ENCODE measurements around the gene MTARC2. TPM values are rescaled to one million over a fixed set of nuclear protein-coding genes. Genes with fewer than 3 reads are reported as not detected.
"Not testable (repeated sequence)": the region's sequence is repeated elsewhere in the genome, so short reads cannot be mapped to it uniquely, and the experiment has no call there.

The MTARC2 gene
- polyA plus RNA-seq, 1 donor, result 61.5 TPM

DNA sequence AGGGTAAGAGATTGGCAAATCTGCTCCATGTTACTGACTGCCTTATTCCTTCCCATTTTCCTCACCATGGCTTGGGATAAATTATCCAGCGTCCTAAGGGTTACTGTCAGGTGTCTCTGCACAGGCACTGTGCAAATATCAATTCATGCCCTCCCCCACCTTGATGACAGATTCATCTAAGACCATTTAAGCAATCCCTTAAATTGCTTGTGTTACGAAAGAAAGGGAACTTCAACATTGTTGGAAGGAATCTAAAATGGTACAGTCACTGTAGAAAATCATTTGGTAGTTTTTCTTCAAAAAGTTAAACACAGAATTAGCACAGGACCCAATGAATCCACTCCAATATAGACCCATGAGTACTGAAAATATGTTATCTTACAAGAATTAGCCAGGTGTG, 17.6 kb upstream of the MTARC2 start:
- no peak for DNase-seq

DNA sequence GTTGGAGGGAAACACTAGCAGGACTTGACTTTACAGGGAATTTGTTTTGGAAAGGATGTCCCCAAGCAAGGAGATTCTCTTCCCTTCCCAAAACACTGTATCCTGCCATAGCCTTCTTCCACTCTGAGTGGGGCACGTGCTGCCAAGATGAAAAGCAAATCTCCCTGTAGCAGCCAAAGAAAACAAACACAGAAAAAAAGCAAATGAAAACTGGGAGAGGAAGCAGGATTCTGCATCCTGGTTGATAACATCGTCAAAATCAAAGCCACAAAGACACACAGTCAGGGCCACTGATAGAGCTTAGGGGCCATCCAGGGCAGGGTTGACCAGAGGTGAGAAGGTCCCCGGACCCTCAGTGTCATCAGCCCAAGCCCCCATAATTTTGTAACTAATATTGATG, 16.0 kb upstream of the MTARC2 start:
- DNase-seq, result no peak

DNA sequence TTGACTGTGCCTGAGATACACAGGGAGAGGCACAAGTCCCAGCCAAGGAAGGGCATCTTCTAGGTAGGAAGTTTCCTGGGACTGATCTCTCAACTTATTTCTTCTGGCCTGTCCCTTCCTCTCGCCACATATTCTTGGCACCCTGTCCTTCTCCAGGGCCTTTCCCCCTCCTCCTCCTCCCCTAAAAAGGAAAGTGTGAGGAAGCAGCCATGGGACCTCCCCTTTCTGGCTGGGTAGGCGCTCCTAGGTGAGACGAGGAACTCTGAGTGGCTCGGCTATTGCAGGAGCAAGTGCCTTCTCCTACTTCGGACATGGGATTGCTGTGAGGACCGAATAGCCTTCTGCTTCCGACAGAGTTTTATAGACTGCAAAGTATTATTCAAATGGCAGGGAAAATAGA, 15.5 kb upstream of the MTARC2 start:
- no peak for DNase-seq

DNA sequence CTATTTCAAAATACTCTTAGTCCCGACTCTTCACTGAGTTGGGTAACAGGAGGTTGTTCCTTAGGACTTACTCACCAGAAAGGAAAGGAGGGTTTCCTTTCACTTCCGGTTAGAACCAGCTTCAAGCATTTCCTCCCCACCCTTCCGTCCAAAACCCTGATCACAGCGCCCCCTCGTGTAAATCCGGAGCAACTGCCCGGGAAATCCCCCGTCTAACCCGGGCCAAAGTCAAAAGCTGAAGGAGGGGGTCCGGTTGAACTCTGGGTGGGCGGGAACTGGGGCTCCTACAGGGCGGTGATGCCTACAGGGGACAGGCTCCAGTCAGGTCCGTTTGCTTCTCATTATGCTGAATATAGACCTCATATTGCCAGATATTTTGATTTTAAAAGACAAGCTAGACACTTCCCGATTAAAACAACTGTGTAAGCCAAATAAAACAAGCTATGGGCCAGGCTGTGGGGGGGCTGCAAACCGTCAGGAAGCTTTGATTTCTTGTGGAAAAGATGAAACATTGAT, 15.0 kb upstream of the MTARC2 start:
- DNase-seq, result peak; percentile 77

DNA sequence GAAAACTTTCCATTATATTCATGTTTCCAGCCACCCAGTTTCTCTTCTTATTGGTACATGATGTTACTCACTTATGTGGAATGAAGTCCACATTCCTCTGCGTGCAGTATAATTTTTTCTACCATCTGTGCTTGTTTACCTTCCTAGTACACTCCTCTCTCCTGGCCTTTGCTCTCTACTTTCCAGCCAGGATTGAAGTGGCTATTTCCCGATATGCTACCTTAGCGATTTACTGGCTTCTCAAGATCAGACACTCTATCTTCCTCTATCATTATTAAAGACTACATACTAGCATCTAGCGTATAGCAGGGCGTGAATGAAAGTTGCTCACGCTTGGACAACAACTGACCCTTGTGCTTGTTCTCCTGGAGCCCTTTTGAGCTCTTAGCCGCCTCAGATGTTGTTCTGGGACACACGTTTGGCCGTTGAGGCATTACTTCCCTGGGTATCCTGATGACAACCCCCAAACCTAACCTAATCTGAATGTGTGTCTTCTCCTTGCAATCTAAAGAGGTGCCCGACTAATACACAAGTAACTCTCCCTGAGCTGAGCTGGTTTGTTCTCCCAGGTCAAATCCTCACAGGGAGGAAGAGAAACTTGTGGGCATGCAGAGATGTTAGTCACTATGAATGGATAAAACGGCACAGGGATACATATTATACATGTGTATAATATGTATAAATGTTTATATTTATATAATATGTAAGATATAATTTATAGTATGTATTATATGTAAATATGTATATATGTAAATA, 13.4 kb upstream of the MTARC2 start:
- DNase-seq, result no peak

DNA sequence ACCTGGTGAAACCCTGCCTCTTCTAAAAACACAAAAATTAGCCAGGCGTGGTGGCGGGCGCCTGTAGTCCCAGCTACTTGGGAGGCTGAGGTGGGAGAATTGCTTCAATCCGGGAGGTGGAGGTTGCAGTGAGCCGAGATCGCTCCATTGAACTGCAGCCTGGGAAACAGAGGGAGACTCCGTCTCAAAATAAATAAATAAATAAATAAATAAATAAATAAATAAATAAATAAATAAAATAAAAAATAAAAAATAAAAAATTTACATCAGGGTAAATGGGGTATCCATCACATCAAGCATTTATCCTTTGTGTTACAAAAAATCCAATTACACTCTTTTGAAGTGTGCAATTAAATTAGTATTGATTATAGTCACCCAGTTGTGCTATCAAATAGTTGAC, 11.8 kb upstream of the MTARC2 start:
- not testable (repeated sequence) for DNase-seq

DNA sequence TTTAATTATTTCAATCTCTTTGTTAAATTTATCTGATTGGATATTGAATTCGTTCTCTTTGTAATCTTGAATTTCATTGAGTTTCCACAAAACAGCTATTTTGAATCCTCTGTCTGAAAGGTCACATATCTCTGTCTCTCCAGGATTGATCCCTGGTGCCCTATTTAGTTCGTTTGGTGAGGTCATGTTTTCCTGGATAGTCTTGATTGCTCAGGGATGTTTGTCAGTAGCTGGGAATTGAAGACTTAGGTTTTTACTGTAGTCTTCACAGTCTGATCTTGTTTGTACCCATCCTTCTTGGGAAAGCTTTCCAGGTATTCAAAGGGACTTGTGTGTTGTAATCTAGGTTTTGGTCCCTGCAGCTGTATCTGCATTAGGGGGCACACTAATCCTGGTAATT, 6.8 kb upstream of the MTARC2 start:
- DNase-seq, result no peak

DNA sequence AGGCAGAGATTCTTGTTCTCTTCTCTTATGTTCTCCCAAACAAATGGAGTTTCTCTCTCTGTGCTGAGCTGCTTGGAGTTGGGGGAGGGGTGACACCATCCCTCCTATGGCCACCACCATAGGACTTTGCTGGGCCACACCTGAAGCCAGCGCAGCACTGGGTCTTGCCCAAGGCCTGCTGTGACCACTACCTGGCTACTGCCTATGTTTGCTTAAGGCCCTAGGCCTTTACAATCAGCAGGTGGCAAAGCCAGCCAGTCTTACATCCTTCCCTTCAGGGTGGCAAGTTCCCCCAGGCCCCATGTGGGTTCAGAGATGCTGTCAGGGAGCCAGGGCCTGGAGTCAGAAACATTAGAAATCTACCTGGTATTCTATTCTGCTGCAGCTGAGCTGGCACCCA, 6.3 kb upstream of the MTARC2 start:
- no peak for DNase-seq

DNA sequence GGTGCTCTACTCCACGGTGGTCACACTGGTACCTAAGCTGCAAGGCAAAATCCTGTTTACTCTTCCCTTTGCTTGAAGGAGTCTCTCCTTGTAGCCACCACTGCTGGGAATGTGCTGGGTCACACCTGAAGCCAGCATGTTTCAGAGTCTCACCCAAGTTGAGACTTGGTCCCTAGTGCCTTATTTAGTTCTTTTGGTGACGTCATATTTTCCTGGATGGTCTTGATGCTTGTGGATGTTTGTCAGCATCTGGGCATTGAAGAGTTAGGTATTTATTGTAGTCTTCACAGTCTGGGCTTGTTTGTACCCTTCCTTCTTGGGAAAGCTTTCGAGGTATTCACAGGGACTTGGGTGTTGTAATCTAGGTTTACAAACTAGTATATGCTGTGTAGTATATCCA, 5.6 kb upstream of the MTARC2 start:
- no peak for DNase-seq

DNA sequence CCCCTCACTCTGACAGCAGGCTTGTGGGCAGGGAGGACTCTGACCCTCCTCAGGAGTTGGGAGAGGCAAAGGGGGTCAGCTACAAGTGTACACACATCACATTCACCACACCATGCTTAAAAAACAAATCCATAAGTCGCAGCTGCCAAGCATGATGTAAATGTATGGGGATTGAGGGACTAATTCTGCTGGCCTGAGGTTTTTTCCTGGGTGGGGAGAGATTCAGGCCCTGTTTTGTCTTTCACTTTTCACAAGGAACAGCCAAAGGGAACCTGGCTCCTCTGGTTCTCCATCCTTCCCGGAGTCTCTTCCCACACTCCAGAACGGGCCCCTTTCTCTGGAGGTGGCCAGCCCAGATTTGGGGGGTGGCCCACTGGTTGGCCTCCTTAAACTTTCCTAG, 1.3 kb upstream of the MTARC2 start:
- DNase-seq, result no peak

DNA sequence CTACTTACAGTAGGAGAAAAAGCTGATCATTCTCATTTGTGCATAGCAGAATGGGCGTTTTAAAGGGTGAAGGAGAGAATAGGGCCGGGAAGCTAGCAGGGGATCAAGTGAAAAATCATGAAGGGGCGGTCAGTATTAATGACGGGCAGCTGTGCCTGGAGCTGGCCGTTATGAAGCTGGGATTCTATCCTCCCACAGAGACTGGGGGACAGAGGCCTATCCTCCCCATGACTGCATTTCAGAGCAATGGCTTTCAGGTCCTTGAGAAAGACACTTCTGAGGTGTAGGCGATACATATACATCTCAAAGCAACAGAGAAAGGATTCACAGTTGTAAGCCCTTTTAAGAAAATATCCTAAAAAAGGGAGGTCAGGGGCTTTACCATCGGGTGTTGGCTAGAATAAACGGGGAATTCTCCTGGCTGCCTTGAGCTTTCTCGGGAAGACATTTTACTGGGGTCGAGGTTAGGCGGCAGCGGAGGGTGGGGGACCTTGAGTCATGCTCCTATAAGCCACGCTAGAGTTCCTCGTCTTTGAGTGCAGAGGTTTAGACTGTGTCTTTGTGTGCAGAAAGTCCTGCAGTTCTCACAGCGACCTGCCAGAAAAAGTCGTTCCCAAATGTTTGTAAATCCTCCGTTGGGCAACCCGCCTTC, 559 bp upstream of the MTARC2 start:
- no peak for DNase-seq

DNA sequence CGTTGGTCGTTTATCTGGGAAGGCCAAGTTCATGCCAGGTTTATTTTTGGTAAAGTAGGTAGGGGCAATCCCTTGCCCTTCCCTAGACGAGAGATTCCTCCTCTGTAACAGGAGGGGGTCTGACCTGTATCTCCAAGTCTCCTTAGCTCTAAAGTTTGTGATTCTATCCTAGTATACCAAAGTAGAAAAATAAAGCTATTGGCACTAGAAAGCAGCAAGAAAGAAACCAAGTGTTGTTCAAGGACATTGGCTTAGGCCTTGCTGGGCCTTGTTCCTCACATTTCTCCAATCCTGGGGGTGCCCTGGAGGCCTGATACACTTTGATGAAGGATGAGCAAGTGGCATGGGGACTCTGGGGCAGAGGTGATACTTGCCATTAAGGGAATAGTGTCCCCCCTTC, 814 bp downstream of the MTARC2 start:
- DNase-seq, result no peak

DNA sequence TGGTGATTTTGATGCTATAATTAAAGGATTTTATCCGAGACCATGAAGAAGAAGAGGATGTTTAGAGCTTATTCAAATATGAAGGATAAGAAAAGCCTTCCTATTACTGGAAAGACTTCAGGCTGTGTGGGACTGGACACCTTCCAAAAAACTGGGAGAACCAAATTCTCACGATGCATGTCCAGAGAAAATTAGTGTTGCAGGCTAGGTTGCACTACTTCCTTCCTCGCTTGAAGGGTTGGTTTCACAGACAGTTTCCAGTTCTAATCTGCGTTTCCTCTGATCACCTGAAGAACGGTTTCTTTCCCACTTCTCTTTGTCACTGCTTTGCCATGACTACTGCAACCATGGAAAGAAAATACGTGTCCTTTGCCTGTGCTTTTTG, 2.0 kb downstream of the MTARC2 start:
- no peak for DNase-seq

DNA sequence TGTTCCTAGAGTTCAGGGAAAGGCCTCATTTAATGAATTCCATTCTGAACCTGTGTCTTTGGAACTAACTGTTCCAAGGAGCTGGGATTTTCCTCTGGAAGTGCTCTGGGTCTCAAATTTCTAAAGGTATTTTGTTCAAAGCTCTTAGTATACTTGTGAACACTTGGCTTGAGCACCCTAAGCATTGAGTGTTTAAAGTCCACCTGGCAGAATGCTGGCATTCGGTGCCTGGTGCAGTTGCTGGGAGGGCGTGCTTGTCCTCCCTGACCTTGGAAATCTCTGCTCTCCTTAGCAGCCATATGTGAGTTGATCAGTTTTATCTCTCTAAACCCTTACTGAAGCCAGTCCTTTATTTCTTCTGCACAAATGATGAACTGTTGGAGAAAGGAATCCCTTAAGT, 3.0 kb downstream of the MTARC2 start:
- no peak for DNase-seq

DNA sequence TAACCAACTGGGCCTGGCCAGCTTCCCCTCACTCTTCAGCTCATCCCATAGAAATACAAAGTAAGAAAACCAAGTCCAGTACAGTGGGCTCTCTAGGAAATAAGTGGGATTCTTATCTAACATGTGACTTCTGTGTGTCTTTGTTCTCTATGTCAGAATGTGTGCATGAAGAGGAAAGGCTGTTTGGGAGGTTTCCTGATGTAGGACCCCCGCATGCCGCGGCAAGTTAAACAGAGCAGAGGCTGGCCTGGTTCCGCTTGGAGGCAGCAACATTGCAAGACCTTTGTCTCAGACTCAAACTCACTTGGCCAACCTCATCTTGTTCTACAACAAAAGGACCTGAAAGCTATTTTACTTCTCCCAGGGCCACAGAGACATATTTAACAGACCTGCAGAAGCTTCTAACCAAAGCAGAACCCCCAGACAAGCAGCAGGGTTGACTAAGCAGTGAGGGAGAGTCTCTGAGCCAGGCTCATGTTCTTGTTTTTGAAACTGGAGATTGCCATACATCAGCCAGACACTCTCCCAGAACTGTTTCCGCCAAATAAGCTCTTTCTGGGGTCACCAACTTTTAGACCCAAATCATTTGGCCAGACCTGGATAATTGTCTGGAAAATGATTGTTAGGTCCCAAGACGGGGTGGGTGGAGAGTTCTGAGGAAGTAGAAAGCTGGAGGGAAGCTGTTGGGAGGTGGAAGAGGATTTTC, 6.2 kb downstream of the MTARC2 start:
- DNase-seq, result peak; percentile 50

DNA sequence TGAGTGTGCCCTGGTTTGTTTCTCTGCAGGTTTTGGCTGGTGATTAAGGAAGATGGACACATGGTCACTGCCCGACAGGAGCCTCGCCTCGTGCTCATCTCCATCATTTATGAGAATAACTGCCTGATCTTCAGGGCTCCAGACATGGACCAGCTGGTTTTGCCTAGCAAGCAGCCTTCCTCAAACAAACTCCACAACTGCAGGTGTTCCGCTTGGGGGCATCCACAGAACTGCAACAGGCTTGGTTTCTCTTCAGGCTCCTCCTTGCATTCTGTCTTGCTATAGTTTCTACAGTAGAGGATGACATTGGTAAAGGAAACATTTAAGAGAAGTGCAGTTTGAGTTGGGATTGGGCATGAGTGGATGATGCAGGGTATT, 6.8 kb downstream of the MTARC2 start:
- DNase-seq, result no peak

DNA sequence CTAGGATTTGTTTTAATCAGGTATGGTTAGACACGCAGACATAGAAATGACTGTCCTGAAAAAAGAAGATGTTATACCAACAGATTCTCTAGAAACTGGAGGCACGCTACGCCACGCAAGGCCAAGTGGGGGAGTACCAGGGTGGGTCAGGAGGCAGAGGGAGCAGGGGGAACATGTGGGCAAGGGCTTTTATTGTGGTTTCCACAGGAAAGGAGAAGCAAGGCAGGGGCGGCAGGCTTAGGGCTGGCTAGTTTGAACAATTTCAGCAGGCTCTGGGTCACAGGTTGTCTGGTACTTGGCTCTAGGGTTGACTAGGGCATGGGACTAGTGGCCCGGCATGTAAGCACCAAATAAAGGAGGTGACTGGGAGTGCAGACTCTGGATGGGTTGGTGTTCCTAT, 7.2 kb downstream of the MTARC2 start:
- no peak for DNase-seq

DNA sequence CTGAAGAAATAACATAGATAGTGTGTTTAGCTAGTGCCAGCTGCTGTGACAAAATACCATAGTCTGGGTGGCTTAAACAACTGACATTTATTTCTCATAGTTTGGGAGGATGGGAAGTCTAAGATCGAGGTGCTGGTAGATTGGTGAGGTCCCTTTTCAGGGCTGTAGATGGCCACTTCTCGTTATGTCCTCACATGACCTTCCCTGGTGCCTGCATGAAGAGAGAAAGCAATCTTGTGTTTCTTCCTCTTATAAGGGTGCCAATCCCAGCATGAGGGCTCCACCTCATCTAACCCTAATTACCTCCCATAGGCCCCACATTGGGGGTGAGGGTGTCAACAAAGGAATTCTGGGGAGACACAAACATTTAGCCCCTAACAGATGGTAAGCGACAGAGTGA, 9.3 kb downstream of the MTARC2 start:
- no peak for DNase-seq

DNA sequence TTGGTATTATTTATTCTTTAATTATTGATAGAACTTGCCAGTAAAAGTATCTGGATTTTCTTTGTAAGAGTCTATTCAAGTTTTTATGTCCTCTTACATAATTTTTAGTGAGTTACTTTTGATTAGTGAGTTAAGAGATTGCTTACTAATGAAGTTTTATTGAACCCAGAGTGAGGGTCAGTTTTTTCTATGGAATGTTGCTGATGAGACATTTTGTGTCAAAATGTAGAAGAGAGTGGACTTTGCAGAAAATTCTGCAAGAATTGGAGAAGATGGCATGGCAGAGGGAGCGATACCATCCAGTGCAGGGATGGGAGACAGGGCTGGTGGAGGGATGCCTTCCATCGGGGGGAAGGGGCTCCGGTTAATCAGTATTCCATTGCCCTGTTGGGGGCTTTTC, 11.0 kb downstream of the MTARC2 start:
- DNase-seq, result no peak

DNA sequence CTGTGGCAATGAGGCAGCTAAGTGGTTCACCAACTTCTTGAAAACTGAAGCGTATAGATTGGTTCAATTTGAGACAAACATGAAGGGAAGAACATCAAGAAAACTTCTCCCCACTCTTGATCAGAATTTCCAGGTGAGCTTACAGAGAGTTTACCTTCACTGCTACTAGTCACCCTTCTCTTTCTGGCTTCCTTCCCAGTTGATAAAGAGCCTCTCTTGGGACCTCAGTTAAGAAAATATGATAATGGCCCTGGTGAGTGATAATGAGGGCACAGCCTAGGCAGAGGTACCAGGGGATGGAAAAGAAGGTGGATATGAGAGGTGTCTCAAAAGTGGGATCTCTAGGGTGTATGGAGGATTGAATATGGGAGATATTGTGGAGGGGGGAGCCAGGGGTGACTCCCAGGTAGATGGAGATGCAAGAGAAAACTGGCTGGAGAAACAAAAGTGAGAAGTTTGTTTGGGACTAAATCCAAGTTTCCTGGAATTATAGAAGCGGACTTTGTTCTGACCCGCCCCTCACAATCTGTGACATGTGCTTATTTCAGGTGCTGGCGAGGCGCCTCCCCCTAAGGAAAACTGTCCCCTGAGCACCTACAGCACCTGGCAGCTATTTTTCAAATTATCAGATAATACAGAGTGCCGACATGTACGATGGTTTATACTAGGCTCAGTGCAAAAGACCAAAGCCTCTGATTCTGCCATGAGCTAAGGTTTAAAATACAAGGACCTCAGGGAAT, 13.7 kb downstream of the MTARC2 start:
- no peak for DNase-seq

DNA sequence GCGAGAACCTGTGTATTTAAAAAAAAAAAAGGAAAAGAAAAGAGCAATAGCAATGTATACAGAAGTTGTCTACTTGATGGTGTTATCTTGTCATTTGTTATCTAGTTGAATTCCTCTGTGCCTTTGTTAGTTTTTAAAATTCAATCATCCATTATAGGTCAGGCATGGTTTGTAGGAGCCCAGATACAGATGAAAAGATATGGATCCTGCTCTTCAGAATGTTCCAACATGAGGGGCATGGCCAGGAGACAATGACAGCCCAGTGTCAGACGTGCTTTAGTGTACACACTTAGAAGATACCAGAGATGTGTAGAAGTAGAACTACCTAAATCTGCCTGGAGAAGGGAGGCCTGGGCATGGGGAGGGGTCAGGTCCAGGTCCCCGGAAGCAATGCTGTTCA, 16.6 kb downstream of the MTARC2 start:
- DNase-seq, result no peak

DNA sequence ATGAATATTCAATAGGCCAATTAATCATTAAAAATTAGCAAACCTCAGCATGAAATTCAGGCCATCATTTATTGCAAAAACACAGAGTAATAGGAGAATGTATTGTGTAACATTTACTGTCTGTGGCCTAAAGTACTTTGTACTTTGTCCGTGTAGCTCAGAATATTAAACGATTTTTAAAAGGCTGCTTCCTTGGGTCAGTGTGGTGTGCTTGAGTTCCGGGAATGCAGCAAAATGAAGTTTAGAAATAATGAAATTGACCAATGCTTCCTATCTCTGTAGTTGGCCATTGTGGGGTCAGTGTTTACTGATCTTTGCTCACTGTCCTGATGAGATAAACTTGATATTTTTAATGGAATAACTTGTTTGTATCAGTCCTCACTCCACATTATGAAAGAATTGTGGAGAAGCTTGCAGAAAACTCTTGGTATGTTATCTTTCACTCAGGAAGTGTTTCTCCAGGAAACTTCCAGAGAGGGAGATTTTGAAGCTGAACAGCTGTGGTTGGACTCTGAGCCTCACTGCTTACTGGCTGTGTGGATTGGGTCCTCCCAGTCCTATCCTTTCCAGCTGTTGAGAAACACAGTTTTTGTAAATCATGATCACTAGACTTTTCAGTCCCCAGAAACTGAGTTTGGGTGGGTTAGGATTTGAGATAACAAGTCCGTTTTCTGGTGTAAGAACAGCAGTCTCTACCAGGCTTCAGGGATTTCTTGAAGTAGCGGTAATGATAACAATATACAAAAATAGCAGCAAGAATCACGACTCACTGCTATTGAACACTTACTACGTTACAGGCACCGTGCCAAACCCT, 19.4 kb downstream of the MTARC2 start:
- peak; percentile 52 for DNase-seq

All from left kidney (tissue), 2 donors.